ENCODE data around the gene PLCXD3.
"Not testable (repeated sequence)": the region's sequence is repeated elsewhere in the genome, so short reads cannot be mapped to it uniquely, and the experiment has no call there.

The PLCXD3 gene

DNA sequence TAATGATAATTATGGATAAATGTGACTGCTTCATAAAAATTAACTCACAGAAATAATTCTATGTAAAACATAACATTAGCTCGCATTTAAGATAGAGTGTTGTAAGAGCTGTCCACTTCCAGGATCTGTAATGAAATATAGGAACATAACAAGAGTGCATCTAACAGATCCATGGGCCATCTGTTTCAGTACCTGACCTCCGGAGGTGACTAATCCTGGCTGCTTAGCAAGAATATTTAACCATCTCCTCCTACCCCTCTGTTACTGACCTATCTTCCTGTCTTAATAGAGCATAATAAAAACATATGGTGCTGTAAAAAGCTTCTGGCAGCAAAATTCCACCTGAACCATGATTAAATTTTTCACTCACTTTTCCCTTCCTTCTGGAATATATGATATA, 7.1 kb downstream of the PLCXD3 start:
- no peak overlapping the region for H3K4me3 ChIP-seq (ENCODE audit: low read depth, low read length)
- no peak for DNase-seq (ENCODE audit: low read depth)
- TF ChIP-seq, protein P1, sequence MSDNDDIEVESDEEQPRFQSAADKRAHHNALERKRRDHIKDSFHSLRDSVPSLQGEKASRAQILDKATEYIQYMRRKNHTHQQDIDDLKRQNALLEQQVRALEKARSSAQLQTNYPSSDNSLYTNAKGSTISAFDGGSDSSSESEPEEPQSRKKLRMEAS (IDR thresholded peaks at IDR 0.05; ENCODE audit: low read depth, low read length), result no peak
- TF ChIP-seq MYC (IDR thresholded peaks at IDR 0.05; ENCODE audit: low read depth, low read length) (no peak), POLR2A (IDR thresholded peaks at IDR 0.05; ENCODE audit: extremely low read depth, insufficient read length) (no peak)
- TF ChIP-seq, protein P2, sequence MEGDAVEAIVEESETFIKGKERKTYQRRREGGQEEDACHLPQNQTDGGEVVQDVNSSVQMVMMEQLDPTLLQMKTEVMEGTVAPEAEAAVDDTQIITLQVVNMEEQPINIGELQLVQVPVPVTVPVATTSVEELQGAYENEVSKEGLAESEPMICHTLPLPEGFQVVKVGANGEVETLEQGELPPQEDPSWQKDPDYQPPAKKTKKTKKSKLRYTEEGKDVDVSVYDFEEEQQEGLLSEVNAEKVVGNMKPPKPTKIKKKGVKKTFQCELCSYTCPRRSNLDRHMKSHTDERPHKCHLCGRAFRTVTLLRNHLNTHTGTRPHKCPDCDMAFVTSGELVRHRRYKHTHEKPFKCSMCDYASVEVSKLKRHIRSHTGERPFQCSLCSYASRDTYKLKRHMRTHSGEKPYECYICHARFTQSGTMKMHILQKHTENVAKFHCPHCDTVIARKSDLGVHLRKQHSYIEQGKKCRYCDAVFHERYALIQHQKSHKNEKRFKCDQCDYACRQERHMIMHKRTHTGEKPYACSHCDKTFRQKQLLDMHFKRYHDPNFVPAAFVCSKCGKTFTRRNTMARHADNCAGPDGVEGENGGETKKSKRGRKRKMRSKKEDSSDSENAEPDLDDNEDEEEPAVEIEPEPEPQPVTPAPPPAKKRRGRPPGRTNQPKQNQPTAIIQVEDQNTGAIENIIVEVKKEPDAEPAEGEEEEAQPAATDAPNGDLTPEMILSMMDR (IDR thresholded peaks at IDR 0.05; ENCODE audit: low read depth, low read length), result no peak

DNA sequence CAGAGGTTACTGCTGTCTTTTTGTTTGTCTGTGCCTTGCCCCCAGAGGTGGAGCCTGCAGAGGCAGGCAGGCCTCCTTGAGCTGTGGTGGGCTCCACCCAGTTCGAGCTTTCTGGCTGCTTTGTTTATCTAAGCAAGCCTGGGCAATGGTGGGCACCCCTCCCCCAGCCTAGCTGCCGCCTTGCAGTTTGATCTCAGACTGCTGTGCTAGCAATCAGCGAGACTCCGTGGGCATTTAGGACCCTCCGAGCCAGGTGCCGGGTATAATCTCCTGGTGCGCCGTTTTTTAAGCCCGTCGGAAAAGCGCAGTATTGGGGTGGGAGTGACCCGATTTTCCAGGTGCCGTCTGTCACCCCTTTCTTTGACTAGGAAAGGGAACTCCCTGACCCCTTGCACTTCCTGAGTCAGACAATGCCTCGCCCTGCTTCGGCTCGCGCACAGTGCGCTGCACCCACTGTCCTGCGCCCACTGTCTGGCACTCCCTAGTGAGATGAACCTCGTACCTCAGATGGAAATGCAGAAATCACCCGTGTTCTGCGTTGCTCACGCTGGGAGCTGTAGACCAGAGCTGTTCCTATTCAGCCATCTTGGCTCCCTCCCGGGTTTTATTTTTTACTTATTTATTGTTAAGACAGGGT, 16.8 kb downstream of the PLCXD3 start:
- DNase-seq (ENCODE audit: low read depth), result not testable (repeated sequence)

DNA sequence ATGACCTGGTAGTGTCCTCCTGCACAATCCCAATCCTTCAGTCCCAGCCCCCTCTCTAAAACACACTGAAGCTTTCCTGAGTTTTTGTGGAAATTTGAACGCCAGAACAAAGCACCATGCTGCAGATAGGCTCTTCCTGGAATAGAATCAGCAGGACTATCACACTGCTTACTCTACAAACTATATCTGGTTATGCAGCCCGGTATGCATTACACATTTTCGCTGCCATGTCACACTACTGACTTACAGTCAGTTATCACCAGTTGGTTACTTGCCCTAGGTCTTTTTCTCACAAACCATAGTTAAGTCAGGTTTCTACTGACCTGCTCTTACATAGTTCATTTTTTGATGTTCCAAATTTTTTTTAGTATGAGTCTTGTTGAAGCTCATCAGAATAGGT, 24.9 kb downstream of the PLCXD3 start:
- no peak for DNase-seq (ENCODE audit: low read depth)
- TF ChIP-seq MYC (IDR thresholded peaks at IDR 0.05; ENCODE audit: low read depth, low read length), result no peak
- TF ChIP-seq, protein P1 (IDR thresholded peaks at IDR 0.05; ENCODE audit: low read depth, low read length), result no peak
- TF ChIP-seq, protein P2 (IDR thresholded peaks at IDR 0.05; ENCODE audit: low read depth, low read length), result no peak
- no peak for TF ChIP-seq POLR2A (IDR thresholded peaks at IDR 0.05; ENCODE audit: extremely low read depth, insufficient read length)
- no peak overlapping the region for H3K4me3 ChIP-seq (ENCODE audit: low read depth, low read length)

More for the DNA sequence above, 16.8 kb downstream of the PLCXD3 start:
- H3K4me3 ChIP-seq (ENCODE audit: low read depth, low read length), result not testable (repeated sequence)

DNA sequence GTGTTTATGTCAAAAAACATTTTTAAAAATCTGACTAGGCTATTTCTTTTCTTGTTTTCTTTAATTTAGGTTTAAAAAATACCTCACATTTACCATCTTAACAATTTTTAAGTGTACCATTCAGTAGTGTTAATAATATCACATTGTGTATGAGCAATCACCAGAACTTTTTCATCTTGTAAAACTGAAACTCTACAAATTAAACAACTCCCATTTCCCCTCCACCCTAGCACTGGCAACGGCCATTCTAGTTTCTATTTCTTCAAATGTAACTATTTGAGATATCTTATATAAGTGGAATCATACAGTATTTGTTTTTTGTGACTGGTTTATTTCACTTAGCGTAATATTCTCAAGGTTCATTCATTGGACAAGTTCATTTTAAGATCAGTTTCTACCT, 27.7 kb downstream of the PLCXD3 start:
- no peak for DNase-seq (ENCODE audit: low read depth)
- H3K4me3 ChIP-seq (ENCODE audit: low read depth, low read length), result no peak overlapping the region
- no peak for TF ChIP-seq MYC (IDR thresholded peaks at IDR 0.05; ENCODE audit: low read depth, low read length)
- TF ChIP-seq, protein P1 (IDR thresholded peaks at IDR 0.05; ENCODE audit: low read depth, low read length), result no peak
- TF ChIP-seq, protein P2 (IDR thresholded peaks at IDR 0.05; ENCODE audit: low read depth, low read length), result no peak
- no peak for TF ChIP-seq POLR2A (IDR thresholded peaks at IDR 0.05; ENCODE audit: extremely low read depth, insufficient read length)

DNA sequence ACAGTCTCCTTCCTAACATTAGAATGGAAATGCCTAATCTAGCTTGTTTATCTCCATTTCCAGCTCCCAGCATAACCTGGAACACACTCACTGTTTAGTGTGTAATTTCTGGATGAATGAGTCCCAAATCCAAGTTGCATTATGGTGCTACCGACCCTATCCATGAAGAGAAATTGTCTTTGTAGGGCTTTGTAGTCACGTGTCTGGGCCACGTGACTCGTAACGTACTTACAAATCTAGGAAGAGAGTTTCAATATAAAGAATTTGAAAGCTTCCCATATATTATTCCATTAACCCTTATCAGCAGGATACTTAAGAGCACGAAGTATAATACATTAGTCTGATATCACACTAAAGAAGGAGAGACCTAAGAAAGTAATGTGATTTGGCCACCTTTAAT, 28.2 kb downstream of the PLCXD3 start:
- no peak for DNase-seq (ENCODE audit: low read depth)
- TF ChIP-seq, protein P2 (IDR thresholded peaks at IDR 0.05; ENCODE audit: low read depth, low read length), result no peak
- TF ChIP-seq, protein P1 (IDR thresholded peaks at IDR 0.05; ENCODE audit: low read depth, low read length), result no peak
- TF ChIP-seq POLR2A (IDR thresholded peaks at IDR 0.05; ENCODE audit: extremely low read depth, insufficient read length) (no peak), MYC (IDR thresholded peaks at IDR 0.05; ENCODE audit: low read depth, low read length) (no peak)
- no peak overlapping the region for H3K4me3 ChIP-seq (ENCODE audit: low read depth, low read length)

DNA sequence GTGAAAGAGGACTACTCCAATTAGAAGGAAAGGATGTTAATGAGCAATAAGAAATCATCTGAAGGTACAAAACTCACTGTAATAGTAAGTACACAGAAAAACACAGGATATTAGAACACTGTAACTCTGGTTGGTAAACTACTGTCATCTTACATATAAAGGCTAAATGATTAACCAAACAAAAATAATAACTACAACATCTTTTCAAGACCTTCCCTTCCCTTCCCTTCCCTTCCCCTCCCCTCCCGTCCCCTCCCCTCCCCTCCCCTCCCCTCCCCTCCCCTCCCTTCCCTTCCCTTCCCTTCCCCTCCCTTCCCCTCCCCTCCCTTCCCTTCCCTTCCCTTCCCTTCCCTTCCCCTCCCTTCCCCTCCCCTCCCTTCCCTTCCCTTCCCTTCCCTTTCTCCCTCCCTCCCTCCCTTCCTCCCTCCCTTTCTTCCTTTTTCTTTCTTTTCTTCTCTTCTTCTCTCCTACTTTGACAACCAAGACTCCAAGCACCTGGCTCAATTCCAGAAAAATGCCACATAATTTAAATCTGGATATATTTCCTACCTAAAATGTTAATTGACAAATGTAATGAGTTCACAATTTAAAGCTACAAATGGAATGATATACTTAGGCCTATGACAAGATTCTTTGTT, 38.7 kb downstream of the PLCXD3 start:
- not testable (repeated sequence) for DNase-seq (ENCODE audit: low read depth); H3K4me3 ChIP-seq (ENCODE audit: low read depth, low read length)
